ENCODE results near the gene SLC35E2B. TPM values are rescaled to one million over a fixed set of nuclear protein-coding genes. Genes with fewer than 3 reads are reported as not detected.

The SLC35E2B gene
- total RNA-seq, 1 donor from 2014 or later: 151 TPM

DNA sequence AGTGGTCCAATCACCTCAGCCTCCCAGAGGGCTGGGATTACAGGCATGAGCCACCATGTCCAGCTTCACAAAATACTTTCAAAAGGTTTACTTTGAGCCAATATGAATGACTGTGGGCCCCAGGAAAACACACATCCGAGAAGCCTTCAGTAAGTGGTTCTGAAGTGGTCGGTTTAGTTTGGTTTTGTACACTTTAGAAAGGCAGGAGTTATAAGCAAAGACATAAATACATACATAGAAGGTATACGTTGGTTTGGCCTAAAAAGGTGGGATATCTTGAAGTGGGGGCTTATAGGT is 80.5 kb downstream of the SLC35E2B start:
- H3K27ac Mint-ChIP-seq (ENCODE audit: unreplicated experiment): no peak overlapping the region
- TF ChIP-seq, protein P1, sequence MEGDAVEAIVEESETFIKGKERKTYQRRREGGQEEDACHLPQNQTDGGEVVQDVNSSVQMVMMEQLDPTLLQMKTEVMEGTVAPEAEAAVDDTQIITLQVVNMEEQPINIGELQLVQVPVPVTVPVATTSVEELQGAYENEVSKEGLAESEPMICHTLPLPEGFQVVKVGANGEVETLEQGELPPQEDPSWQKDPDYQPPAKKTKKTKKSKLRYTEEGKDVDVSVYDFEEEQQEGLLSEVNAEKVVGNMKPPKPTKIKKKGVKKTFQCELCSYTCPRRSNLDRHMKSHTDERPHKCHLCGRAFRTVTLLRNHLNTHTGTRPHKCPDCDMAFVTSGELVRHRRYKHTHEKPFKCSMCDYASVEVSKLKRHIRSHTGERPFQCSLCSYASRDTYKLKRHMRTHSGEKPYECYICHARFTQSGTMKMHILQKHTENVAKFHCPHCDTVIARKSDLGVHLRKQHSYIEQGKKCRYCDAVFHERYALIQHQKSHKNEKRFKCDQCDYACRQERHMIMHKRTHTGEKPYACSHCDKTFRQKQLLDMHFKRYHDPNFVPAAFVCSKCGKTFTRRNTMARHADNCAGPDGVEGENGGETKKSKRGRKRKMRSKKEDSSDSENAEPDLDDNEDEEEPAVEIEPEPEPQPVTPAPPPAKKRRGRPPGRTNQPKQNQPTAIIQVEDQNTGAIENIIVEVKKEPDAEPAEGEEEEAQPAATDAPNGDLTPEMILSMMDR (IDR thresholded peaks at IDR 0.05; ENCODE audit: partially characterized antibody, unreplicated experiment): no peak
- H3K4me1 Mint-ChIP-seq (ENCODE audit: low read depth, unreplicated experiment): no peaks in the 10 kb centered on the region
- H3K9me3 Mint-ChIP-seq (ENCODE audit: unreplicated experiment): peaks cover 5% of the 10 kb centered on the region
- H3K36me3 Mint-ChIP-seq (ENCODE audit: unreplicated experiment): no peaks in the 10 kb centered on the region
- no peak for DNase-seq
- no peak overlapping the region for H3K4me3 Mint-ChIP-seq (ENCODE audit: unreplicated experiment)
- peaks cover 8% of the 10 kb centered on the region for H3K27me3 Mint-ChIP-seq (ENCODE audit: unreplicated experiment)

DNA sequence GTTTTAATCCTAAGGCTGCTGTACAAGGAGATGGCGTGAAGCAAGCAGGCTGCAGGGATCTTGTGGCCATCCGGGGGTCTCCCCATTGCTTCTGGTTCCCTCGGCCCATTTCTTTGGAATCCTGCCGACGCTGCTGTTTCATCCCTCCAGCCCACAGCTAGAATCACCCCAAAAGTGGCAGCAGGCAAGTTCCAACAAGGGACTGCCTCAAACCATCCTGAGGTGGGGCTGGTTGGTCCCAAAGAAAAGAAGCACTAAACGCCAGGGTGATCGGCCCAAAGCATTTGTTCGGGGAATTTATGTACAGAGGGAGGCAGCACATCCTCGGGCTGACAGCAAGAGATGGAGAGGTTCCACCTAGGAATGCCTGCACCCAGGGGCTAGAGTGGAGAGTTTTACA is 81.8 kb downstream of the SLC35E2B start:
- no peak overlapping the region for H3K27ac Mint-ChIP-seq (ENCODE audit: unreplicated experiment)
- TF ChIP-seq, protein P1 (IDR thresholded peaks at IDR 0.05; ENCODE audit: partially characterized antibody, unreplicated experiment): no peak
- no peak overlapping the region for H3K4me3 Mint-ChIP-seq (ENCODE audit: unreplicated experiment)
- no peaks in the 10 kb centered on the region for H3K4me1 Mint-ChIP-seq (ENCODE audit: low read depth, unreplicated experiment)
- no peaks in the 10 kb centered on the region for H3K36me3 Mint-ChIP-seq (ENCODE audit: unreplicated experiment)
- no peak for DNase-seq
- peaks cover 8% of the 10 kb centered on the region for H3K9me3 Mint-ChIP-seq (ENCODE audit: unreplicated experiment)
- H3K27me3 Mint-ChIP-seq (ENCODE audit: unreplicated experiment): peaks cover 5% of the 10 kb centered on the region

DNA sequence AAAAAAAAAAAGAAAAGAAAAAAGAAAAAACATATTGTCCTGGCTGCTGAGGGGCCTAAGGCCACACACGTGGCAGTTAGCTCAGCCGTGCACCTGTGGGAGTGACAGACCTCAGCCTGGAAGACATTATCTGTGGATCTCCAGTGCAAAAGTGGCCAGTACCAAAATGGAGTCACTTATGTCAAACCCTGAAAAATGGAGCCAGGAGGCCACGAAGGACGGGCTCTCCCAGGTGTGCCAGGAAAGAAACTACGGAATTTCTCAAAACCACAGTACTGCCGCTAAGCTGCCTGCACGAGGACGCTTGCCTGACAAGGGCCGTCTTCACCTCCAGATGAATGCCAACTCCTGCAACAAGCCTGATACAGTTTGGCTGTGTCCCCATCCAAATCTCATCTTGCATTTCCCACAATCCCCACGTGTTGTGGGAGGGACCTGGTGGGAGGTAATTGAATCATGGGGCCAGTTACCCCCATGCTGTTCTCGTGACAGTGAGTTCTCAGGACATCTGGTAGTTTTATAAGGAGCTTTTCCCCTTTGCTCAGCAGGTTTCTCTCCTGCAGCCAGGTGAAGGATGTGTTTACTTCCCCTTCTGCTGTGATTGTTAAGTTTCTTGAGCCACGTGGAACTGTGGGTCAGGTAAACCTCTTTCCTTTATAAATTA is 82.6 kb downstream of the SLC35E2B start:
- Mint-ChIP-seq H3K27me3 (ENCODE audit: unreplicated experiment) (peaks cover 4% of the 10 kb centered on the region), H3K36me3 (ENCODE audit: unreplicated experiment) (no peaks in the 10 kb centered on the region)
- TF ChIP-seq, protein P1 (IDR thresholded peaks at IDR 0.05; ENCODE audit: partially characterized antibody, unreplicated experiment): no peak

More for the DNA sequence above, 82.6 kb downstream of the SLC35E2B start:
- DNase-seq: no peak
- H3K9me3 Mint-ChIP-seq (ENCODE audit: unreplicated experiment): peaks cover 8% of the 10 kb centered on the region
- no peak overlapping the region for H3K4me3 Mint-ChIP-seq (ENCODE audit: unreplicated experiment)
- no peak overlapping the region for H3K27ac Mint-ChIP-seq (ENCODE audit: unreplicated experiment)
- H3K4me1 Mint-ChIP-seq (ENCODE audit: low read depth, unreplicated experiment): no peaks in the 10 kb centered on the region

Other genes starting within 250 kb of the SLC35E2B start
- gene ATAD3C, start 243.1 kb downstream of the SLC35E2B start, total RNA-seq (ENCODE audit: unreplicated experiment): 10.2 TPM
- 34.9 TPM for gene ATAD3B, start 221.0 kb downstream of the SLC35E2B start, total RNA-seq (ENCODE audit: unreplicated experiment)
- gene ATAD3A, start 180.6 kb downstream of the SLC35E2B start, total RNA-seq (ENCODE audit: unreplicated experiment): 32.1 TPM
- 24.4 TPM for gene TMEM240, start 152.2 kb downstream of the SLC35E2B start, total RNA-seq (ENCODE audit: unreplicated experiment)
- gene SSU72, start 117.9 kb downstream of the SLC35E2B start, total RNA-seq (ENCODE audit: unreplicated experiment): 123 TPM
- gene FNDC10, start 92.7 kb downstream of the SLC35E2B start, total RNA-seq (ENCODE audit: unreplicated experiment): 11.9 TPM
- gene MIB2, start 77.3 kb downstream of the SLC35E2B start, total RNA-seq (ENCODE audit: unreplicated experiment): 77.7 TPM
- gene MMP23B, start 60.6 kb downstream of the SLC35E2B start, total RNA-seq (ENCODE audit: unreplicated experiment): 162 TPM
- 32.7 TPM for gene CDK11B, start 33.8 kb downstream of the SLC35E2B start, total RNA-seq (ENCODE audit: unreplicated experiment)
- gene CDK11A, start 31.6 kb upstream of the SLC35E2B start, total RNA-seq (ENCODE audit: unreplicated experiment): 62.8 TPM
- gene NADK, start 85.7 kb upstream of the SLC35E2B start, total RNA-seq (ENCODE audit: unreplicated experiment): 66.0 TPM
- gene GNB1, start 198.3 kb upstream of the SLC35E2B start, total RNA-seq (ENCODE audit: unreplicated experiment): 734 TPM
- gene CALML6, start 222.5 kb upstream of the SLC35E2B start, total RNA-seq (ENCODE audit: unreplicated experiment): 5.2 TPM
- 5.4 TPM for gene TMEM52, start 226.5 kb upstream of the SLC35E2B start, total RNA-seq (ENCODE audit: unreplicated experiment)